Mucosa of rectum (tissue), 2 donors: ENCODE measurements around the gene HNRNPA0.

Experiments
- H3K27ac ChIP-seq, 2 donors: one replicate each; pipeline ENCODE4 v1.7.0; 2013; ENCODE audit warnings: inconsistent platforms in 2 of 2, low read depth in 2 of 2, low read length in 2 of 2
- H3K27me3 ChIP-seq, 2 donors: one replicate each; pipeline ENCODE4 v1.7.0; 2013; ENCODE audit warnings: low read length in 2 of 2; ENCODE audit not compliant: control insufficient read depth in 2 of 2, insufficient read depth in 2 of 2
- H3K36me3 ChIP-seq, 2 donors: one replicate each; pipeline ENCODE4 v1.7.0; 2013; ENCODE audit warnings: low read length in 2 of 2; ENCODE audit not compliant: control insufficient read depth in 2 of 2, insufficient read depth in 2 of 2
- H3K4me1 ChIP-seq, 2 donors: one replicate each; pipeline ENCODE4 v1.7.0; 2013; ENCODE audit warnings: low read length in 2 of 2, mild to moderate bottlenecking in 1 of 2; ENCODE audit not compliant: control insufficient read depth in 2 of 2, insufficient read depth in 2 of 2
- H3K4me3 ChIP-seq, 2 donors: one replicate each; pipeline ENCODE4 v1.7.0; 2013; ENCODE audit warnings: low read length in 2 of 2
- H3K9ac ChIP-seq, 2 donors: one replicate each; pipeline ENCODE4 v1.7.0; 2013; ENCODE audit warnings: low read length in 2 of 2, low read depth in 1 of 2, mild to moderate bottlenecking in 1 of 2
- H3K9me3 ChIP-seq, 2 donors: one replicate each; pipeline ENCODE4 v1.7.0; 2013; ENCODE audit warnings: low read length in 2 of 2; ENCODE audit not compliant: control insufficient read depth in 2 of 2
- donor health status: healthy.
- donor health status: Normal muscosa, but diverticular disease.

HNRNPA0 gene

GRCh38 chr5:137728048-137728447, 26.1 kb downstream of the HNRNPA0 start:
- H3K4me3 ChIP-seq: no peak overlapping the region
- no peaks in the 10 kb centered on the region for H3K9me3 ChIP-seq
- H3K36me3 ChIP-seq: no peaks in the 10 kb centered on the region
- no peaks in the 10 kb centered on the region for H3K27me3 ChIP-seq
- no peak overlapping the region for H3K27ac ChIP-seq
- H3K4me1 ChIP-seq: no peaks in the 10 kb centered on the region
- no peak overlapping the region for H3K9ac ChIP-seq

GRCh38 chr5:137727623-137728022, 26.5 kb downstream of the HNRNPA0 start:
- Histone ChIP-seq H3K4me1 (no peaks in the 10 kb centered on the region), H3K27ac (no peak overlapping the region), H3K36me3 (no peaks in the 10 kb centered on the region)

GRCh38 chr5:137724251-137724650, 29.9 kb downstream of the HNRNPA0 start:
- H3K9me3 ChIP-seq: no peaks in the 10 kb centered on the region
- no peaks in the 10 kb centered on the region for H3K27me3 ChIP-seq
- no peaks in the 10 kb centered on the region for H3K36me3 ChIP-seq
- H3K4me3 ChIP-seq: no peak overlapping the region
- no peak overlapping the region for H3K27ac ChIP-seq
- no peaks in the 10 kb centered on the region for H3K4me1 ChIP-seq
- H3K9ac ChIP-seq: no peak overlapping the region

More at GRCh38 chr5:137727623-137728022, 26.5 kb downstream of the HNRNPA0 start:
- H3K4me3 ChIP-seq: no peak overlapping the region
- H3K9ac ChIP-seq: no peak overlapping the region
- H3K27me3 ChIP-seq: no peaks in the 10 kb centered on the region
- H3K9me3 ChIP-seq: no peaks in the 10 kb centered on the region

- no peaks in the 10 kb centered on the region for H3K4me1 ChIP-seq
- no peak overlapping the region for H3K9ac ChIP-seq
- H3K36me3 ChIP-seq: no peaks in the 10 kb centered on the region
- H3K9me3 ChIP-seq: no peaks in the 10 kb centered on the region
- H3K4me3 ChIP-seq: no peak overlapping the region
- H3K27me3 ChIP-seq: no peaks in the 10 kb centered on the region
- H3K27ac ChIP-seq: no peak overlapping the region
Measured at GRCh38 chr5:137718611-137719010, 35.6 kb downstream of the HNRNPA0 start.

- Histone ChIP-seq H3K4me1 (no peaks in the 10 kb centered on the region), H3K27me3 (no peaks in the 10 kb centered on the region), H3K9ac (no peak overlapping the region), H3K4me3 (no peak overlapping the region), H3K9me3 (no peaks in the 10 kb centered on the region), H3K27ac (no peak overlapping the region), H3K36me3 (no peaks in the 10 kb centered on the region)
Measured at GRCh38 chr5:137716337-137716736, 37.8 kb downstream of the HNRNPA0 start.

- H3K27ac ChIP-seq: no peak overlapping the region
- no peaks in the 10 kb centered on the region for H3K4me1 ChIP-seq
- no peak overlapping the region for H3K9ac ChIP-seq
- H3K4me3 ChIP-seq: no peak overlapping the region
- H3K9me3 ChIP-seq: no peaks in the 10 kb centered on the region
- no peaks in the 10 kb centered on the region for H3K27me3 ChIP-seq
- no peaks in the 10 kb centered on the region for H3K36me3 ChIP-seq
Measured at GRCh38 chr5:137715456-137715855, 38.7 kb downstream of the HNRNPA0 start.

GRCh38 chr5:137714946-137715345, 39.2 kb downstream of the HNRNPA0 start:
- no peak overlapping the region for H3K27ac ChIP-seq
- no peaks in the 10 kb centered on the region for H3K4me1 ChIP-seq
- H3K36me3 ChIP-seq: no peaks in the 10 kb centered on the region
- no peaks in the 10 kb centered on the region for H3K9me3 ChIP-seq
- H3K4me3 ChIP-seq: no peak overlapping the region
- H3K9ac ChIP-seq: no peak overlapping the region
- H3K27me3 ChIP-seq: no peaks in the 10 kb centered on the region

GRCh38 chr5:137714494-137714893, 39.7 kb downstream of the HNRNPA0 start:
- Histone ChIP-seq H3K9me3 (no peaks in the 10 kb centered on the region), H3K27me3 (no peaks in the 10 kb centered on the region), H3K4me3 (no peak overlapping the region), H3K27ac (no peak overlapping the region), H3K4me1 (no peaks in the 10 kb centered on the region), H3K9ac (no peak overlapping the region), H3K36me3 (no peaks in the 10 kb centered on the region)

- Histone ChIP-seq H3K36me3 (peaks cover 0 to 2% of the 10 kb centered on the region in 2 donors), H3K27ac (no peak overlapping the region), H3K4me1 (no peaks in the 10 kb centered on the region), H3K9ac (no peak overlapping the region), H3K9me3 (no peaks in the 10 kb centered on the region), H3K4me3 (no peak overlapping the region), H3K27me3 (no peaks in the 10 kb centered on the region)
Measured at GRCh38 chr5:137712139-137712667, 42.0 kb downstream of the HNRNPA0 start.

- Histone ChIP-seq H3K4me1 (no peaks in the 10 kb centered on the region), H3K27ac (no peak overlapping the region), H3K9ac (no peak overlapping the region), H3K4me3 (no peak overlapping the region), H3K27me3 (no peaks in the 10 kb centered on the region), H3K9me3 (no peaks in the 10 kb centered on the region), H3K36me3 (peaks cover 0 to 2% of the 10 kb centered on the region in 2 donors)
Measured at GRCh38 chr5:137710086-137710485, 44.1 kb downstream of the HNRNPA0 start.
